GM18519 (cell line): Measurements from ENCODE around the gene WNK4.
"Not testable (repeated sequence)": the region's sequence is repeated elsewhere in the genome, so short reads cannot be mapped to it uniquely, and the experiment has no call there.

Source experiments
- ATAC-seq: cut with Tn5 transposase; IDR thresholded peaks from one replicate; pipeline ENCODE4 v1.9.1; 2021; ENCODE audit warnings: mild to moderate bottlenecking, moderate library complexity; ENCODE audit not compliant: unreplicated experiment, low FRiP score

Gene WNK4

DNA sequence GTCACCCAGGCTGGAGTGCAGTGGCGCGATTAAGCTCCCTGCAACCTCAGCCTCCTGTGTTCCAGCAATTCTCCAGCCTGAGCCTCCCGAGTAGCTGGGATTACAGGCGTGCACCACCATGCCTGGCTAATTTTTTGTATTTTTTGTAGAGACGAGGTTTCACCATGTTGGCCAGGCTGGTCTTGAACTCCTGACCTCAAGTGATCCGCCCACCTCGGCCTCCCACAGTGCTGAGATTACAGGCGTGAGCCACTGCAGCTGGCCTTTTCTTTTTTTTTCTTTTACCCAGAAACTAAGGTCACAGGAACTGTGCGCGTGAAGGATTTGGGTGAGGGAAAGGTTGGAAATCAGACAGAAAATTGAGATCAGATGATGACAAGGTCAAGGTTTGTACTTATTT is 10.4 kb upstream of the WNK4 start:
- ATAC-seq: not testable (repeated sequence)

DNA sequence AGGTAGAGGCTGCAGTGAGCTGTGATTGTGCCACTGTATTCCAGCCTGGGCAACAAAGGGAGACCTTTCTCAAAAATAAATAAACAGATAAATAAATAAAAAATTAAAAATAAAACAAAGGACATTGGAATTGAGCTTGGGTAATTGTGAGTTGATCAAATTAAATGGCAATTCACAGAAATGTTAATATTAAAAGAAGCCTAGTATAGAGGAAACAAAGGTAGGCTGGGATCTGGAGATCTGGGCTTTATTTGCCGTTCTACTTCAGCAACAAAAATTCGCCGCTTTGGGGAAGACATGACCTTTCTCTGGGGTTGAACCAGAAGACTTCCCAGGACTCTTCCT is 7.5 kb upstream of the WNK4 start:
- ATAC-seq: no peak

DNA sequence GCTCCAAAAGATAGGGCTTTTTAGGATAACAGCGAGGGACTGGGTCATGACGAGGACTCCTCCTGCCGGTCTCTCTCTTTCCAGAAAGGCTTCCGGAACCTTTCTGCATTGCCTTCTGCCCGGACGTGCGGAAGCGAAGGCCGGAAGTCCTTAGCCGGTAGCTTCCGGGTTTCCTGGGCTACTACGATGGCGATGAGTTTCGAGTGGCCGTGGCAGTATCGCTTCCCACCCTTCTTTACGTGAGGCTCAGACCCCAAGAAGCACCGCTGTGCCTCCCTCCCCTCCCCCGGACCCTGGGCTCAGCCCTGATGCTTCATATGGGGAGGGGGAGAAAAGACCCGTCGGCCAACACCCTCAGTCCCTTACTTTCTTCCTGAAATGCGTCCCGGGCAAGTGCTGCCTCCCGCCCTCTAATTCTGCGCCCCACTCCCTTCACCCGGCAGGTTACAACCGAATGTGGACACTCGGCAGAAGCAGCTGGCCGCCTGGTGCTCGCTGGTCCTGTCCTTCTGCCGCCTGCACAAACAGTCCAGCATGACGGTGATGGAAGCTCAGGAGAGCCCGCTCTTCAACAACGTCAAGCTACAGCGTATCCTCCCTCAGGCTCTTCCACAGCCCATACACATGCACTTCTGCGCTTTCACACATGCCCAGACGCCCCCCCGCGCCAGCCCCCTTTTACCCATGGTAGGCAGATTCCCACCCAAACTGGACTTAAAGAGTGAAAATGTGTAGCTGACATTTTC is 6.9 kb upstream of the WNK4 start, which contains the start of gene VPS25:
Gene VPS25 (plus strand): TSS at position 160 of the 746 bp plus-strand sequence. CDS start 27 bp downstream, at position 187.
- ATAC-seq: no peak

DNA sequence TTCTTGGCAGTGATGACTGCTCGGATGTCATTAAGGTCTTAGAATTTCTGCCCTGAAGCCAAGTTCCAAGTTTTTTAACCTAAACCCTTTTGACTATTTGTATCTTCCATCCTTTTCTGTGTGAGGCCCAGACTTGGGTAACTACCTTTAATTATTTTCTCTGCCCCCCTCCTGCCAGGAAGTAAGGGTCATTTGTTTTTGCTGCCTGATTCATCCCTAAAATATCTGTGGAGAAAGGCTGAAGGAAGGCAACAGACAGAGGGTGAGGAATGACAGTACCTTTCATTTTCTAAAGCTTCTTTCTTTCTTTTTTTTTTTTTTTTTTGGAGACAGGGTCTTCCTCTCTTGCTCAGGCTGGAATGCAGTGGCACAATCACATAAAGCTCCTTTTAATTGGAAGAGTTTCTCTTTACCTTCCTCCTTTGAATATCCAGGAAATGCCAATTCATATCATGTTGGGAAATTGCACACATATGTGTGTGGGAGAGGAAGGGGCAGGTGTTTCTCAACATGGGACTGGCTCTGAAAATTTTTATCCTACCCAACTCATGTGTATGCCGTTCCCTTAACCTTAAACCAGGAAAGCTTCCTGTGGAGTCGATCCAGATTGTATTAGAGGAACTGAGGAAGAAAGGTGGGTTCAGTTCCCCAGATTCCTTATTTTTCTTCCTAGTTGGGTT is 6.2 kb upstream of the WNK4 start:
- ATAC-seq: no peak

DNA sequence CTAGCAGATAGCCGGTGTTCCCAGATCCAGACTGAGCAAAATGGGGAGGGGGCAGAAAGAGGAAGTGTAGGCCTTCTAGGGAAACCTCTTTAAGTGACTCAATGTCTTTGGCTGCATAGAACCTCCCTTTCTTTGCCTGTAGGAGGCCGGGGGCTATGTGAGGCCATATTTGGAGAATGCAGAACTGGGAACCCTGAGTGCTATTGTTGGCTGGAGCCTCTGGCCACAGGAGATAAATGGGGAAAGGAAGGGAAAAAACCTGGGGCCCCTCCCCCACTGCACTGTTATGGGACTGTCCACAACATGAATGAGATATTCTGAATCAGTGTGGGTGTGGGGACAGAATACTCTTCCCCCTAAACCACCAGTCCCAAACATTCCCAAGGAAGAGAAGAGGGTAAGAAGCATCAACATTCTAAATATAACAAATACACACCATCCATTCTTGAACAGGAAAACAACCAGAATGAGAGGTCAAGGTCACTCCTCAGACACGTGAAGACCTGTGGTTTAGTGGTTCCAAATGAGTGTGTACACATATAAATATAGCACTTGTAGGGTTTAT is 4.8 kb upstream of the WNK4 start:
- no peak for ATAC-seq

DNA sequence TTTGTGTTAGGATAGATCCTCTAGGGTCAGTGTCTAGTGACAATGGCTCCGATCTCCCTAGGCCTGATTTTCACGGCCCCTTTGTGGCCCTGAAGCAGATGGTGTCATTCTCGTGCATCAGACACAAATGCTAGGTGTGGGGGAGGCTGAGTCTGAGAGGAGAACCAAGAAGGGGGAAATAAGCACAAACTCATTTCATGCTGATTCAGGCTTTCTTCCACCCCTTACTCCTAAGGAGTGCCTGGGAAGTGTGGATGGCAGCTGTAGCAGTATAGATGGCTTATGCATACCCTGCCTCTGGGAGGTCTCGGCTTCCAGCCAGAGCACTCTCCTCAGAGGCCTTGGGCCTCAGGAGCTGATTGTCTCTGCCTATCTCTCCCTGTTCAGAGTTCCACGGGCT is 1.8 kb upstream of the WNK4 start:
- ATAC-seq: no peak

DNA sequence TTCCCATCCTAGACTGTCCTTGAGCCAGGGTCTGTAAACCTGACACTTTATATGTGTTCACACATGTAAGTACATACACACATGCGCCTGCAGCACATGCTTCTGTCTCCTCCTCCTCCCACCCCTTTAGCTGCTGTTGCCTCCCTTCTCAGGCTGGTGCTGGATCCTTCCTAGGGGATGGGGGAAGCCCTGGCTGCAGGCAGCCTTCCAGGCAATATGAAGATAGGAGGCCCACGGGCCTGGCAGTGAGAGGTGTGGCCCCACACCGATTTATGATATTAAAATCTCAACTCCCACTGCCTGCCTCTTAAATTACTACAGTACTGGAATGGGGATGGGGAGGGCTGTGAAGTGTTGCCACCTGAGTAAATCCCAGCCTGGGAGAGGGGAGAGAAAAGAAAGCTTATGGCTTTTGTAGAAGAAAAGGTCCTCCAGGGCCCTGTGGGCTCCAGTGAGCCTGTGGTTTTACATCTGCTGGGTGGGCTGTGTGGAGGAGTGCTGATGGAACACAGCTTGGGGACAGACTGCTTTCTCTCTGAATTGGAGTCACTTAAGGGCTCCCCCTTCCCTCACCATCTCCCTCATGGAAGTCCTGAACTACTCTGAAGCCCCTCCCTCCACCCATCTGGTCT is 990 bp upstream of the WNK4 start:
- ATAC-seq: no peak

DNA sequence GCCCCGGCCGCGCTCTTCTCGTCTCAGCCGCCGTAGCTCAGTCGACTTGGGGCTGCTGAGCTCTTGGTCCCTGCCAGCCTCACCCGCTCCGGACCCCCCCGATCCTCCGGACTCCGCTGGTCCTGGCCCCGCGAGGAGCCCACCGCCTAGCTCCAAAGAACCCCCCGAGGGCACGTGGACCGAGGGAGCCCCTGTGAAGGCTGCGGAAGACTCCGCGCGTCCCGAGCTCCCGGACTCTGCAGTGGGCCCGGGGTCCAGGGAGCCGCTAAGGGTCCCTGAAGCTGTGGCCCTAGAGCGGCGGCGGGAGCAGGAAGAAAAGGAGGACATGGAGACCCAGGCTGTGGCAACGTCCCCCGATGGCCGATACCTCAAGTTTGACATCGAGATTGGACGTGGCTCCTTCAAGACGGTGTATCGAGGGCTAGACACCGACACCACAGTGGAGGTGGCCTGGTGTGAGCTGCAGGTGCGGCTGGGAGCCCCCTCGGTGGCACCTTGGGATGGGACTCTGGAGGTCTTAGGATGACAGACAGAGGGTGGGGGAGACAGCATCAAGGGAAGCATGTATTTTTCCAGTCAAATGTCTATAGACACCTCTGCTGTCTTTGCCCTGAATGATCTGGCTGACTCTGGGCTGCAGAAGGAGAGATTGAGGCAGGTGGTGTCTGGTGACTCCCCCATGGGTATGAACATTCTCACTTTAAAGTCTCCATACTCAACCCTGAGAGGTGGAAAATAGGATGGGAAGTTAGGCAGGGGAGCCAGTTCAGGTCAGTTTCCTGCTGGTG is 635 bp downstream of the WNK4 start:
- ATAC-seq: no peak

DNA sequence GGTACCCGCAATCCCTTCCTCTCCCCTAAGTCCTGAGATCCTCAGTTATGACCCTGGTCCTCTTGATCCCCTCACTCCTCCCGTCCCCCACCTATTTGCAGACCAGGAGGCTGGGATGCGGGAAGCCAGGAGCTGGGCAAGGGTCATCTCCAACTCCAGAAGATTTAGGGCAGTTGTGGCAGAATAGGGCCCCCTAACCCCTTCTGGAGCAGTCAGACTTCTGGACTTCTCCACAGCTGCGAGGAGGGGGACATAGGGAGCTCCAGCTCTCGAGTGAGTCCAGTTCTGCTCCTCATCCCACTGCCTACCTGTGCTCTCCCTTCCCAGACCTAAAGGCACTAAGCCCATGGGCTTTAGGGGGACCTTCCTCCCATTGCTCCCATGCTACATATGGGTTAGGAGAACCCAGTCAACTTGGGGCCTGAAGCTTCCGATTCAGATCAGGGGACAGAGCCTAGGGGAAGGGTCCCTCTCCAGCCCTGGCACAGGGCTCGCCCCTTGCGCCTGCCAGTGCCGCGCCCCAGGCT is 1.3 kb downstream of the WNK4 start:
- ATAC-seq: no peak

DNA sequence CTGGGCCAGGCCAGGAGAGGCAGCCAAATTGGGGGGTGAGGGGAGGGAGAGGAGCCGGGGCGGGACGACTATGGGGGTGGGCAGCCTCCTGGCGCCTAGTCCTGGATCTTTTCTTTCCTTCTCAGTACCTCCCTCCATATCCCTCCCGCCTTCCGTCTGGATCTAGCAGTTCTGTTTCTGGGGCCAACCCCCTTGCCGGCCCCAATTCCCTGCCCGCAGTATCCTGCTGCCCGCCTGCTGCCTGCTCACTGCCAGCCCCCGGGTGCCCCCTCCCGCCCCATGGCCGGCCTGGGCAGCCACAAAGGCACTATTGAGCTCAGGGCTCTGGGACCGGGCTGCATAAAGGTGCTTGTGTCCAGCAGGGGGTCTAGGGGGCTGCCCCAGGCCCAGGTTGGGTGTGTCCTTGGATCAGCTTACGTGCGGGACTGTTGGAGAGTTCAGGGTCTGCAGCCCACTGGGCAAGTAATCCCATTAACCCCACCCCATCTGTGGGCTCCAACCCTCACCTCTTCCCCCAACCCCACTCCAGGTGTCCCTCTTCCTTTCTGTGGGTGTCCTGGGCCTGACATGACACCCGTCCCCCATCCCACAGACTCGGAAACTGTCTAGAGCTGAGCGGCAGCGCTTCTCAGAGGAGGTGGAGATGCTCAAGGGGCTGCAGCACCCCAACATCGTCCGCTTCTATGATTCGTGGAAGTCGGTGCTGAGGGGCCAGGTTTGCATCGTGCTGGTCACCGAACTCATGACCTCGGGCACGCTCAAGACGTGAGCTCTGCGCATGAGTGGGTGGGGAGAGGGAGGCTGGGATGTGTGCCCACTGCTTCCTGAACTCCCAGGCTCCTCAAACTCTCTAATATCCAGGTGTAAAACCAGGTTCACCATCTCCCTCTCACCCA is 2.0 kb downstream of the WNK4 start:
- no peak for ATAC-seq

DNA sequence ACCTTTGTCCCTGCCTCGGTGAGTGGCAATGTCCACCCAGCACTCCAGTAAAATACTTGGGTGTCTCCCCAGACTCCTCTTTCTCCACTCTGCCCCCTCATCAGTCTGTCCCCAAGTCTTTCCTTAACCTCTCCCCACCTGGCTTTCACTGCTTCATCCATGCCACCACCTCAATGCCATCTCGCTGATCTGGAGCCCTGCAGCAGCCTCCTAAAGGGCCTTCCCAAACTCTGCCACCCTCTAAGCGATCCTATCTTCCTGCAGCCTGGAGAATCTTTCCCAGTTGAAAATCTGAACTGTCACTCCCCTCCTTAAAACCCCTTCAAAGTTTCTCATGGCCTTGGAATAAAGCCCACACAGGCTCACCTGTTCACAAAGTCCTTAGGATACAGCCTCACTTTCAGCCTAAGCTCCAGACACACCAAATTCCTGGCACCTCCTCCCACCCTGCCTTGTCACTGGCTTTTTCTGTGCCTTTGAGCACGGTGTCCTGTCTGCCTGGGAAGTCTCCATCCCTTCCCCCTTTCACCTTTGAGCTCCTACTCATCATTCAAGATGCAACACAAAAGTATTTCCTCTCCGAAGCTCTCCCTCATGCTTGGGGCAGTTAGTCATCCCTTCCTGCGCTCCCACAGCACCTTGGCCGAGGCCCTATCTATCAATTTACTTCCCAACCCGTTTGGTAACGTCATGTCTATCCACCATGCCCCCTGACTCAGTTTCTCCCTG is 2.8 kb downstream of the WNK4 start:
- no peak for ATAC-seq

DNA sequence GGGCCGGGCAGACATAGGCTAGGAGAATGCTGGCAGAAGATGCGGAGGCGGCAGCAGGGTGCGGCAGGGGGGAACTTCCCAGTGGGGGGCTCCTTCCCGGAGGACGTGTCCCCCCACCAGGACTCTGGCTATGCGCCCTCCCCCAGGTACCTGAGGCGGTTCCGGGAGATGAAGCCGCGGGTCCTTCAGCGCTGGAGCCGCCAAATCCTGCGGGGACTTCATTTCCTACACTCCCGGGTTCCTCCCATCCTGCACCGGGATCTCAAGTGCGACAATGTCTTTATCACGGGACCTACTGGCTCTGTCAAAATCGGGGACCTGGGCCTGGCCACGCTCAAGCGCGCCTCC is 3.4 kb downstream of the WNK4 start:
- no peak for ATAC-seq

DNA sequence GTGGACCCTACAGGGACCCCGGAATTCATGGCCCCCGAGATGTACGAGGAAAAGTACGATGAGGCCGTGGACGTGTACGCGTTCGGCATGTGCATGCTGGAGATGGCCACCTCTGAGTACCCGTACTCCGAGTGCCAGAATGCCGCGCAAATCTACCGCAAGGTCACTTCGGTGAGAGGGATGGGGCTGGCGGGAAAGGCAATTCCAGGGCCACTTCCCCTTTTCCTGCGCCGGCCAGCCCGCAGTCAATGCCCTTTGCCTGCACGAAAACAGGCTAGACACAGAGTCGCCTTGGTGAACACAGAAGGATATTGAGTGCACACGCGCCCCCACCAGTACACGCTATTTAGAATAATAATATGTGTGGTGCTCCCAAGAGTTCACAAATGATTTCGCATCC is 4.0 kb downstream of the WNK4 start:
- no peak for ATAC-seq

DNA sequence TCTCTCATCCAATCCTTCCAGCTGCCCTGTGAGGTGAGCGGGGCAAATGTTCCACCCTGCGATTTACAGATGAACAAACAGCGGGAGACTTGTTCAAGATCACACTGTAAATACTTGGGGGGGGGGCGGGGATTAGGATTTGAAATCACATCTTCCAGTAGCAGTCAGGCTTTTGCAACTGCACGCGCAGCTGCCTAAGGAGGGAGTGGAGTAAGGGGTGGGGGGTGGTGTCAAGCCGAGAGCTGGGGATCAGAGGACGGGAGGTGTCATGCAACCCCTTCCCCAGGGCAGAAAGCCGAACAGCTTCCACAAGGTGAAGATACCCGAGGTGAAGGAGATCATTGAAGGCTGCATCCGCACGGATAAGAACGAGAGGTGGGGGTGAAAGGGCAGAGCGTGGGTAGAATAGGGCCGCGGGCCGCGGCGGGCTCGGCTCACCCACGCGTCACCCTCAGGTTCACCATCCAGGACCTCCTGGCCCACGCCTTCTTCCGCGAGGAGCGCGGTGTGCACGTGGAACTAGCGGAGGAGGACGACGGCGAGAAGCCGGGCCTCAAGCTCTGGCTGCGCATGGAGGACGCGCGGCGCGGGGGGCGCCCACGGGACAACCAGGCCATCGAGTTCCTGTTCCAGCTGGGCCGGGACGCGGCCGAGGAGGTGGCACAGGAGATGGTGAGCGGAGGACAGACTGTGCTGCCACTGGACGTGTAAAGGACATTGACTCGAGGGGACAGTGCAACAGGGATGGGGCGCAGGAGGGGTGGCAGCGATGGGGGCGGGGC is 4.6 kb downstream of the WNK4 start:
- no peak for ATAC-seq

DNA sequence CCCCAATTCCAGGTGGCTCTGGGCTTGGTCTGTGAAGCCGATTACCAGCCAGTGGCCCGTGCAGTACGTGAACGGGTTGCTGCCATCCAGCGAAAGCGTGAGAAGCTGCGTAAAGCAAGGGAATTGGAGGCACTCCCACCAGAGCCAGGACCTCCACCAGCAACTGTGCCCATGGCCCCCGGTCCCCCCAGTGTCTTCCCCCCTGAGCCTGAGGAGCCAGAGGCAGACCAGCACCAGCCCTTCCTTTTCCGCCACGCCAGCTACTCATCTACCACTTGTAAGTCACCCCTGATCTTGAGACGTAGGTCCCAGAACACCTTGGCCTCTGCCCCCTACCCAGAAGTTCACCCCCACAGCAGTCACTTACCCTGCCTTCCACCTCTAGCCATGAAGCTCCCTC is 6.9 kb downstream of the WNK4 start:
- ATAC-seq: no peak

DNA sequence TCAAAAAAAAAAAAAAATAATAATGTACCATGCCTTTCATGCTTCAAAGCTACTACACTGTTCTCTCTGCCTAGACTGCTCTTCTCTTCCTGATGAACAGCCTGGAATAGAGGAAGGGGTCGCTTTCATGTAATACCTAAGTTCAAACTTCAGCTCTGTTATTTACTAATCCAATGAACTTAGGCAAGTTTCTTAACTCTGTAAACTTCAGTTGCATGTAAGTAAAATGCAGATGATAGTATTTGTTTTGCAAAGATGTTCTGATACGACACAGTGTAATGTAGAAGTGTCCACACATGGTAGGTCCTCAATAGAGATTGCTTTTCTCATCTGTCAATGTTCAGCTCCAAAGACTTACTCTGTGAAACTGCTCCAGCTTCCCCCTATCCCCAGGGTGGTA is 11.5 kb downstream of the WNK4 start:
- no peak for ATAC-seq

DNA sequence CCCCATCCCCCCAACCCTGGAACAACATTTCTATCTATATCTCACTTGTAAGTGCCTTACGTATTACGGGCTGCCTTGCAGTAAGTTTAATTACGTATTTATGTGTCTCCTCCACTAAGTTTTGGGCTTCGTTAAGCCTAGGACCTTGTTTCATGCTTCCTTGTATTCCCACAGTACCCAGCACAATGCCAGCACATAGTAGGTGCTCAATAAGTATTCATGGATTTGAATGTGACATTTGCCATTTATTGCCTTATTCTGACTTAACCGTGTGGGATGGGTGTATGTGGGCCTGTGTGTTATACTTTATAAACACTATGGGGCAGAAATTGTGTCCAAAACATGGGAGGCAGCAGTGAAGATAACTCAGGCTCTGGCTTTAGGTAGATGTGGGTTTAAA is 12.1 kb downstream of the WNK4 start:
- no peak for ATAC-seq

DNA sequence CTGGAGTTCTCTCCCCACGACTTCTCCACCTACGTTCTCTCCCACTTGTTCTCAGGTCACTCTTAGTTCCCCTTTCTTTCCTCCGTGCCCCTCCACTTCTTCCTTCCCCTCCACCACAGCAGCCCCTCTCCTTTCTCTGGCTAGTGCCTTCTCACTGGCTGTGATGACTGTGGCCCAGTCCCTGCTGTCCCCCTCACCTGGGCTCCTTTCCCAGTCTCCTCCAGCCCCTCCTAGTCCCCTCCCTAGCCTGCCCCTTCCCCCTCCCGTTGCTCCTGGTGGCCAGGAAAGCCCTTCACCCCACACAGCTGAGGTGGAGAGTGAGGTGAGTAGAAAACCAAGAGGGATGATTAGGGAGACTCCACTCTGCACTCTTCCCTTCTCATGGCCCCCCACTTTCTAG is 14.7 kb downstream of the WNK4 start:
- ATAC-seq: no peak
